ENCODE data around the gene MYCBPAP.

Gene MYCBPAP

DNA sequence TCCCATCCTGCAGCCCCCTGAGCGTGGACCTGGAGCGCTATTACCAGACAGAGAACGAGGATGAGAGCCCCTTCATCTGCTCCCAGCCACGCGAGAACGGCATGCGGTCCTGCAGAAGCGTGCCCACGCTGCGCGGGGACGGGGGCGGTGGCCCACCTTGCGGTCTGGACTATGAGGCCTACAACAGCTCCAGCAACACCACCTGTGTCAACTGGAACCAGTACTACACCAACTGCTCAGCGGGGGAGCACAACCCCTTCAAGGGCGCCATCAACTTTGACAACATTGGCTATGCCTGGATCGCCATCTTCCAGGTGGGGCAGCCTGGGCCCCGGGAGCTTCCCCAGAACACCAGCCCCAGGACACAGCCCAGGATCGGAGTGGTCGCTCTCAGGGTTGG lies 64.3 kb downstream of the MYCBPAP start:
- Histone ChIP-seq H3K36me3 (ENCODE audit: control insufficient read depth, insufficient read depth, low read length, severe bottlenecking) (no peaks in the 10 kb centered on the region), H3K27me3 (replicated peaks; ENCODE audit: control insufficient read depth, insufficient read depth, low read length) (no peaks in the 10 kb centered on the region), H3K4me1 (ENCODE audit: control insufficient read depth, insufficient read depth, low read length) (no peaks in the 10 kb centered on the region), H3K9me3 (ENCODE audit: control insufficient read depth, low read length) (no peaks in the 10 kb centered on the region), H3K9ac (ENCODE audit: low read length) (no peak overlapping the region), H3K4me3 (ENCODE audit: low read length) (no peak overlapping the region)
- no peak for DNase-seq (ENCODE audit: low read depth)

DNA sequence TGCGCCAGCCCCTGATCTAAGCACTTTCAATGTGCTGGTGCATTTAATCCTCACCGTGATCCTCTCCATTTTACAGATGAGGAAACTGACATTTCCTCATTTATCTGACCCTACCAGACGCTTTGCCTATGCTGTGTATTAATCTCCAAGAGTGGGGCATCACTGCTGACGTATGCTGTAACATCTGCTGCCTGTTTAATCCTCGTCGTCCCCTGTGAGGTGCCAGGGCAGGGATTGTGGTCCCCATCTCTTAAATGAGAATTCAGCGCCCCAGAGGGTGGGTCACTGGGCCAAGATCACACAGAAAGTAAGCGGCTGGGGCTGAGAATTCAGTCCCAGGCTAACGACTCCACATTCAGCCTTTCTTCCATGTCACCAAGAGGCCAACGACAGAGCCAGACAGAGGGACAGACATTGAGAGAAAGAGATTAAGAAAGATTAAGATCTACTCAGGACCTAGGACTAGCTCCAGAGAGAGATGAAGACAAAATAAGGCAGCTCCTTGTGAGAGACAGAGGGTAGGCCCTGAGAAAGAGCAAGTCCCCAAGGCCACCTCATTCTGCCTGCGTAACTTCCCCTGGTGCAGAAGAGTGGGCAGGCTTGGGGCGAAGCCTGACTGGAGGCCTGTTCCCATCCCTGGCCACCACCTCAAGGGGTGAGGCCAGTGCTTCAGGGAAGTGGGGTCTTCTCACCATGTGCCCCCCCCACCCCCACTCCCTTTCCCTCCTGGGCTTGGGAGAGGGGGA lies 65.8 kb downstream of the MYCBPAP start:
- Histone ChIP-seq H3K27me3 (replicated peaks; ENCODE audit: control insufficient read depth, insufficient read depth, low read length) (peaks cover 6% of the 10 kb centered on the region), H3K4me1 (ENCODE audit: control insufficient read depth, insufficient read depth, low read length) (no peaks in the 10 kb centered on the region), H3K4me3 (ENCODE audit: low read length) (no peak overlapping the region), H3K9me3 (ENCODE audit: control insufficient read depth, low read length) (no peaks in the 10 kb centered on the region), H3K36me3 (ENCODE audit: control insufficient read depth, insufficient read depth, low read length, severe bottlenecking) (no peaks in the 10 kb centered on the region), H3K9ac (ENCODE audit: low read length) (no peak overlapping the region)
- no peak for DNase-seq (ENCODE audit: low read depth)

DNA sequence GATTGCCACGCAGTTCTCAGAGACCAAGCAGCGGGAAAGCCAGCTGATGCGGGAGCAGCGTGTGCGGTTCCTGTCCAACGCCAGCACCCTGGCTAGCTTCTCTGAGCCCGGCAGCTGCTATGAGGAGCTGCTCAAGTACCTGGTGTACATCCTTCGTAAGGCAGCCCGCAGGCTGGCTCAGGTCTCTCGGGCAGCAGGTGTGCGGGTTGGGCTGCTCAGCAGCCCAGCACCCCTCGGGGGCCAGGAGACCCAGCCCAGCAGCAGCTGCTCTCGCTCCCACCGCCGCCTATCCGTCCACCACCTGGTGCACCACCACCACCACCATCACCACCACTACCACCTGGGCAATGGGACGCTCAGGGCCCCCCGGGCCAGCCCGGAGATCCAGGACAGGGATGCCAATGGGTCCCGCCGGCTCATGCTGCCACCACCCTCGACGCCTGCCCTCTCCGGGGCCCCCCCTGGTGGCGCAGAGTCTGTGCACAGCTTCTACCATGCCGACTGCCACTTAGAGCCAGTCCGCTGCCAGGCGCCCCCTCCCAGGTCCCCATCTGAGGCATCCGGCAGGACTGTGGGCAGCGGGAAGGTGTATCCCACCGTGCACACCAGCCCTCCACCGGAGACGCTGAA lies 67.5 kb downstream of the MYCBPAP start:
- no peaks in the 10 kb centered on the region for H3K9me3 ChIP-seq (ENCODE audit: control insufficient read depth, low read length)
- no peak for DNase-seq (ENCODE audit: low read depth)
- H3K4me1 ChIP-seq (ENCODE audit: control insufficient read depth, insufficient read depth, low read length), result no peaks in the 10 kb centered on the region
- H3K4me3 ChIP-seq (ENCODE audit: low read length), result no peak overlapping the region
- peaks cover 9% of the 10 kb centered on the region for H3K27me3 ChIP-seq (replicated peaks; ENCODE audit: control insufficient read depth, insufficient read depth, low read length)
- H3K36me3 ChIP-seq (ENCODE audit: control insufficient read depth, insufficient read depth, low read length, severe bottlenecking), result no peaks in the 10 kb centered on the region
- H3K9ac ChIP-seq (ENCODE audit: low read length), result no peak overlapping the region

DNA sequence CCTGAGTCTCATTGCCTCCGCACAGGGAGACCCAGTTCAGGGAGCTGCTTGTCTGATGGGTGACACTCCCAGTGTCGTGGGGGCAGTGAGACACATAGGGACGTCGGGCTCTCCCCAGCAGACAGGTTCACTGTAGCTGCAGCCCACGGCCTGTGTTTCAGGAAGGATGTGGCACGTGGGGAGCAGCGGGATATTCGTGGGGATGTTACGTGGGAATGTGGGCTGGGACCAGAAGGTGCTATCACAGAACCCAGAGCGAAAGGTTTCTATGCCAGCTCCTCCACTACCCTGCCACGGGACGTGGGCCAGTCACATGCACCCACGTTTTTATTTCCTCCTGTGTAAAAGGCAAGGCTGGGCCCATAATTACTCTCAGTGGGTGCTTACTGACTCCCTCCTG lies 68.6 kb downstream of the MYCBPAP start:
- Histone ChIP-seq H3K27me3 (replicated peaks; ENCODE audit: control insufficient read depth, insufficient read depth, low read length) (peaks cover 12% of the 10 kb centered on the region), H3K36me3 (ENCODE audit: control insufficient read depth, insufficient read depth, low read length, severe bottlenecking) (no peaks in the 10 kb centered on the region), H3K4me1 (ENCODE audit: control insufficient read depth, insufficient read depth, low read length) (no peaks in the 10 kb centered on the region), H3K4me3 (ENCODE audit: low read length) (no peak overlapping the region), H3K9me3 (ENCODE audit: control insufficient read depth, low read length) (no peaks in the 10 kb centered on the region), H3K9ac (ENCODE audit: low read length) (no peak overlapping the region)
- no peak for DNase-seq (ENCODE audit: low read depth)

DNA sequence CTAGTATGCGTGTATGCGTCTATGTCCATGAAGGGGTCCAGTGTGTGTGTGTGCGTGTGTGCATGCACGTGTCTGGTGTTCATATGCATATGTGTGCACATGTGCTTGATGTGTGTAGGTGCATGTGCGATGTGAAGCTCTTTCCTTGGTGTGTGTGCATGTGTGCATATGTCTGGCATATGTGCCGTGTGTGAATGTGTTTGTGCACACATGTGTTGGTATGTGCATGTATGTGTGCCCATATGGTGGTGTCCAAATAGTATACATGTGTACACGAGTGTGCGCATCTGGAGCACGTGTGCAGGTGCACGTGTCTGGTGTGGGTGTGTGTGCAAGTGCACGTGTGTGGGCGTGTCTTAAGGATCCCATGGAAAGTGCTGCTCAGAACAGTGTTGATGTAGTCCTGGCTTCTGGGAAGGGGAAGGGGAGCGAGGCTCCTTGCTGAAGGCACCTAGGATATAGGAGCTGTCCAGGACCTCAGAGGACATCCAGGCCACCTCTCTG lies 69.3 kb downstream of the MYCBPAP start:
- DNase-seq (ENCODE audit: low read depth), result no peak
- Histone ChIP-seq H3K4me1 (ENCODE audit: control insufficient read depth, insufficient read depth, low read length) (no peaks in the 10 kb centered on the region), H3K9me3 (ENCODE audit: control insufficient read depth, low read length) (no peaks in the 10 kb centered on the region), H3K9ac (ENCODE audit: low read length) (no peak overlapping the region), H3K4me3 (ENCODE audit: low read length) (no peak overlapping the region), H3K27me3 (replicated peaks; ENCODE audit: control insufficient read depth, insufficient read depth, low read length) (peaks cover 18% of the 10 kb centered on the region), H3K36me3 (ENCODE audit: control insufficient read depth, insufficient read depth, low read length, severe bottlenecking) (no peaks in the 10 kb centered on the region)

DNA sequence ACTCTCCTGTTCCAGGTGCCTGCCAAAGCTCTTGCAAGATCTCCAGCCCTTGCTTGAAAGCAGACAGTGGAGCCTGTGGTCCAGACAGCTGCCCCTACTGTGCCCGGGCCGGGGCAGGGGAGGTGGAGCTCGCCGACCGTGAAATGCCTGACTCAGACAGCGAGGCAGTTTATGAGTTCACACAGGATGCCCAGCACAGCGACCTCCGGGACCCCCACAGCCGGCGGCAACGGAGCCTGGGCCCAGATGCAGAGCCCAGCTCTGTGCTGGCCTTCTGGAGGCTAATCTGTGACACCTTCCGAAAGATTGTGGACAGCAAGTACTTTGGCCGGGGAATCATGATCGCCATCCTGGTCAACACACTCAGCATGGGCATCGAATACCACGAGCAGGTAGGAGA lies 69.9 kb downstream of the MYCBPAP start:
- Histone ChIP-seq H3K4me1 (ENCODE audit: control insufficient read depth, insufficient read depth, low read length) (no peaks in the 10 kb centered on the region), H3K27me3 (replicated peaks; ENCODE audit: control insufficient read depth, insufficient read depth, low read length) (peaks cover 18% of the 10 kb centered on the region), H3K9ac (ENCODE audit: low read length) (no peak overlapping the region), H3K4me3 (ENCODE audit: low read length) (no peak overlapping the region), H3K36me3 (ENCODE audit: control insufficient read depth, insufficient read depth, low read length, severe bottlenecking) (no peaks in the 10 kb centered on the region), H3K9me3 (ENCODE audit: control insufficient read depth, low read length) (no peaks in the 10 kb centered on the region)
- no peak for DNase-seq (ENCODE audit: low read depth)

DNA sequence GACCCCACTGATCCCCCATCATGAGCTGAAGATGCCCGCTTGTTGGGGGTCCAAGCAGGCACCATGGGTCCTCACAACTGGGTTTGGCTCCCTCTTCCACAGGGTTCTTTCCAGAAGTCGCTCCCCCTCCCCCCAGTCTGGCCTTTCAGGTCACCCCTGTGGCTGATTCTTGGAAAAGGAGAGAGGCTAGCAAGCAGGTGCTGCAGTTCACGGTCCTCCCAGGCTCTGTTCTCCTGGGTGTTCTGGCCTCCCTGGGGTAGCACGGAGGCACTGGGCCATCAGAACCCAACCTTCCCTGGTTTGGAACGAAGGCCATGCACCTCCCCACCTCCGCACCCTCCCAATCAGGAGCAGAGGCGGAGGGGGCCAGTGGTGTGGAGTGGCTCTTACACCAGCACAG lies 71.2 kb downstream of the MYCBPAP start:
- Histone ChIP-seq H3K27me3 (replicated peaks; ENCODE audit: control insufficient read depth, insufficient read depth, low read length) (peaks cover 23% of the 10 kb centered on the region), H3K4me1 (ENCODE audit: control insufficient read depth, insufficient read depth, low read length) (no peaks in the 10 kb centered on the region), H3K9me3 (ENCODE audit: control insufficient read depth, low read length) (no peaks in the 10 kb centered on the region), H3K4me3 (ENCODE audit: low read length) (no peak overlapping the region), H3K9ac (ENCODE audit: low read length) (no peak overlapping the region), H3K36me3 (ENCODE audit: control insufficient read depth, insufficient read depth, low read length, severe bottlenecking) (no peaks in the 10 kb centered on the region)
- no peak for DNase-seq (ENCODE audit: low read depth)

DNA sequence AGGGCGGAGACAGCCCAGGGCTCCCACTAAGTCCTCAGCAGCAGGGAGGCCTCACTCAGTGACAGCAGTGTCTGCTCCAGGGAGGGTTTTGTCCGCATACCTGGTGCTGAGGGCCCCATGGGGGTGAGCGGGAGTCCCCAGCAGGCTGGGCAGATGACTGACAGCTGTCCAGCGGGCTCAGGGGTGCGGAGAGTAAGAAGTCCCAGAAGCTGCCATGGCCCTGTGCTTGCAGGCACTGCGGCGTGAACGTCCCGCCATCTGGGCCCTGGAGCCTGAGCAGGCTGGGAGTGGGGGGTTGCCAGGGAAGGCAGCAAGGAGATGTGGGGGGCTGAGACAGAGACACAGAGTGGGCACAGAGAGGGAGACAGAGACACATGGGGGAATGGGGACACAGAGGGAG lies 72.4 kb downstream of the MYCBPAP start:
- no peak overlapping the region for H3K4me3 ChIP-seq (ENCODE audit: low read length)
- H3K9me3 ChIP-seq (ENCODE audit: control insufficient read depth, low read length), result no peaks in the 10 kb centered on the region
- H3K9ac ChIP-seq (ENCODE audit: low read length), result no peak overlapping the region
- peaks cover 23% of the 10 kb centered on the region for H3K27me3 ChIP-seq (replicated peaks; ENCODE audit: control insufficient read depth, insufficient read depth, low read length)
- DNase-seq (ENCODE audit: low read depth), result no peak
- no peaks in the 10 kb centered on the region for H3K4me1 ChIP-seq (ENCODE audit: control insufficient read depth, insufficient read depth, low read length)
- no peaks in the 10 kb centered on the region for H3K36me3 ChIP-seq (ENCODE audit: control insufficient read depth, insufficient read depth, low read length, severe bottlenecking)
